ENCODE measurements around the gene VEZF1. TPM values are rescaled to one million over a fixed set of nuclear protein-coding genes. Genes with fewer than 3 reads are reported as not detected.

Gene VEZF1
- total and polyA plus RNA-seq, 2 of the 8 experiments (the other 6 are each of a cell fraction or from before 2014, with no cell fraction given), result 28.9 to 61.9 TPM

- Histone ChIP-seq H3K23me2 (ENCODE audit: low read depth, low read length) (no peaks in the 10 kb centered on the region), H2BK15ac (ENCODE audit: low read length) (no peak overlapping the region), H3K4me3 (ENCODE audit: extremely low read depth in 1 of 4, insufficient read depth in 2 of 4, low read depth in 3 of 4, low read length in 4 of 4) (no peak overlapping the region), H3K27ac (ENCODE audit: low read depth, low read length) (no peak overlapping the region), H3K4ac (replicated peaks; ENCODE audit: insufficient read length, low read depth, low read length) (no peak overlapping the region), H2BK20ac (ENCODE audit: low read length) (no peak overlapping the region), H3K79me2 (ENCODE audit: control insufficient read depth in 1 of 2, insufficient read depth in 2 of 2, low read length in 2 of 2) (0 out of 4 replicates have a peak, but pooled peaks cover 0 to 3% of the 10 kb centered on the region in 2 experiments), H2BK12ac (ENCODE audit: low read depth, low read length) (no peak overlapping the region), H2BK120ac (replicated peaks; ENCODE audit: low read depth, low read length) (no peak overlapping the region), H3K27me3 (replicated peaks in 1 of 4; ENCODE audit: control insufficient read depth in 3 of 4, extremely low read depth in 1 of 4, insufficient read depth in 3 of 4, low read length in 3 of 4) (no peaks in the 10 kb centered on the region), H4K8ac (ENCODE audit: extremely low read depth, insufficient read depth, low read length) (no peak overlapping the region), H3K9me3 (ENCODE audit: insufficient read depth in 2 of 2, low read depth in 1 of 2, low read length in 1 of 2) (no peaks in the 10 kb centered on the region), H4K91ac (replicated peaks; ENCODE audit: insufficient read length, low read length) (no peak overlapping the region), H2AK5ac (ENCODE audit: low read depth, low read length) (no peak overlapping the region), H3K9ac (replicated peaks in 1 of 4; ENCODE audit: extremely low read depth in 1 of 4, low read depth in 3 of 4, low read length in 3 of 4) (no peak overlapping the region), H3K56ac (replicated peaks; ENCODE audit: insufficient read length, low read depth, low read length) (no peak overlapping the region), H4K20me1 (replicated peaks in 1 of 2; ENCODE audit: control insufficient read depth in 1 of 2, insufficient read depth in 2 of 2, low read length in 2 of 2) (peaks cover 0 to 6% of the 10 kb centered on the region in 2 experiments), H3K23ac (ENCODE audit: insufficient read length) (no peak overlapping the region), H4K5ac (ENCODE audit: insufficient read length, low read depth, low read length) (no peak overlapping the region), H3K36me3 (ENCODE audit: control insufficient read depth in 2 of 4, insufficient read depth in 4 of 4, low read length in 3 of 4) (peaks cover 0 to 20% (median 9%) of the 10 kb centered on the region in 4 experiments; a peak in 3 of 8 replicates), H3K14ac (ENCODE audit: insufficient read length) (no peak overlapping the region), H2AFZ (ENCODE audit: low read length) (no peak overlapping the region), H3K4me1 (replicated peaks in 1 of 4; ENCODE audit: control insufficient read depth in 3 of 4, insufficient read depth in 4 of 4, low read length in 3 of 4) (peaks cover 0 to 9% (median 0%) of the 10 kb centered on the region in 4 experiments; a peak in 1 of 7 replicates), H3K79me1 (ENCODE audit: low read depth, low read length) (no peaks in the 10 kb centered on the region), H2BK5ac (ENCODE audit: low read depth, low read length) (no peak overlapping the region), H3K4me2 (ENCODE audit: insufficient read depth in 1 of 2, low read depth in 2 of 2, low read length in 2 of 2) (no peak overlapping the region), H3K18ac (ENCODE audit: extremely low read depth, low read length) (no peak overlapping the region)
- 75% methylated on average over 2 of the region's 2 CpGs; no CpG with 5 or more reads in 1 of the 2 experiments for WGBS, 2 experiments (ENCODE audit: extremely low coverage in 1 of 2, insufficient coverage in 1 of 2, insufficient read length in 1 of 2, insufficient replicate concordance in 2 of 2, low coverage in 1 of 2, low lambda C conversion rate in 2 of 2, missing lambda C conversion rate in 1 of 2)
- ChIA-PET CTCF (ENCODE audit: partially characterized antibody) (interaction anchor here (0.5 to 15.0 kb wide), 24 partner anchors 8 to 254 kb away, joined by 3 to 384 read pairs (median 4); partner anchors contain the start of genes MRPS23 and SRSF1), POLR2A (ENCODE audit: partially characterized antibody) (interaction anchor here (0.9 to 28.0 kb wide), 12 partner anchors 8 to 163 kb away, joined by 3 to 672 read pairs (median 10); partner anchors contain the start of genes DYNLL2, MRPS23 and SRSF1)
- DNase-seq (ENCODE audit: low read depth in 1 of 2, low spot score in 2 of 2) (no peak), FAIRE-seq (no peak)
- TF ChIP-seq CTBP2 (IDR thresholded peaks at IDR 0.05; ENCODE audit: borderline replicate concordance, insufficient read depth, insufficient read length, low read length), result no peak
- no peak for TF ChIP-seq ATF2 (IDR thresholded peaks at IDR 0.05; ENCODE audit: low read length)
- TF ChIP-seq SIRT6 (IDR thresholded peaks at IDR 0.05; ENCODE audit: low read length), result no peak
- TF ChIP-seq SP2 (IDR thresholded peaks at IDR 0.05; ENCODE audit: low read length), result no peak
- no peak for TF ChIP-seq KDM5A (IDR thresholded peaks at IDR 0.05; ENCODE audit: low read length)
- TF ChIP-seq CREB1 (IDR thresholded peaks at IDR 0.05), result no peak
- TF ChIP-seq RXRA (IDR thresholded peaks at IDR 0.05; ENCODE audit: insufficient read depth, low read depth, low read length), result no peak
- TF ChIP-seq TEAD4 (IDR thresholded peaks at IDR 0.05; ENCODE audit: low read depth, low read length), result no peak
- no peak for TF ChIP-seq FOSL1 (IDR thresholded peaks at IDR 0.05; ENCODE audit: insufficient read depth, low read depth, low read length)
- no peak for TF ChIP-seq CTCF (IDR thresholded peaks at IDR 0.05; ENCODE audit: control extremely low read depth in 1 of 3, insufficient read depth in 1 of 3, low read depth in 1 of 3, low read length in 3 of 3)
Measured at GRCh38 chr17:57994436-57994835, 6.4 kb upstream of the VEZF1 start.

All from H1 (cell line).